T-helper 1 cell treated with Interleukin-12 subunit alpha and Interleukin-12 subunit beta and Interleukin-4 antibody, amounts not matched to agents 30 ng/mL and 1 ng/mL, for 36 hours (primary cell): ENCODE measurements around the gene CIC. TPM values are rescaled to one million over a fixed set of nuclear protein-coding genes. Genes with fewer than 3 reads are reported as not detected.

Experiments used
- intact Hi-C: fragments of 100-400 bp; cut with micrococcal nuclease; formaldehyde crosslinking; loops from one replicate; pipeline ENCODE4 v1.15.1; 2024
- total RNA-seq: library from RNA; stranded (reverse); gene quantifications from 2 replicates; pipeline ENCODE4 v1.2.3, GENCODE V29; 2022

CIC gene
- total RNA-seq, 1 donor from 2014 or later, result 98.8 TPM

GRCh38 chr19:42242512-42243409, 26.3 kb upstream of the CIC start, which contains the start of gene GSK3A:
TSS of gene GSK3A (minus strand) at chr19:42242602. CDS start at chr19:42242465, 137 bp downstream.
- intact Hi-C loops, result loop anchor here (1.0 to 5.0 kb wide), 8 partner anchors 22 to 1855 kb away; partner anchors contain the start of genes MEGF8 and ZNF526

- intact Hi-C loops, result loop anchor here (1.0 to 5.0 kb wide), 9 partner anchors 11 to 1853 kb away; partner anchors contain the start of genes ERF, PAFAH1B3, POU2F2 and PRR19
These were observed 24.5 kb upstream of the CIC start for GRCh38 chr19:42244347-42245220.

- intact Hi-C loops, result no loop called here
These were observed 23.8 kb upstream of the CIC start for GRCh38 chr19:42245231-42245630.

- intact Hi-C loops, result no loop called here
These were observed 22.7 kb upstream of the CIC start for GRCh38 chr19:42246143-42246921.

GRCh38 chr19:42246922-42247639, 22.0 kb upstream of the CIC start:
- intact Hi-C loops, result no loop called here

- intact Hi-C loops, result no loop called here
These were observed 21.3 kb upstream of the CIC start for GRCh38 chr19:42247640-42248199.

GRCh38 chr19:42248270-42249148, 20.5 kb upstream of the CIC start:
- intact Hi-C loops, result no loop called here

GRCh38 chr19:42249149-42249750, 19.8 kb upstream of the CIC start:
- intact Hi-C loops, result no loop called here

- intact Hi-C loops, result no loop called here
These were observed 19.3 kb upstream of the CIC start for GRCh38 chr19:42249769-42250168.

- intact Hi-C loops, result no loop called here
These were observed 18.8 kb upstream of the CIC start for GRCh38 chr19:42250183-42250665.

GRCh38 chr19:42250666-42251531, 18.2 kb upstream of the CIC start:
- intact Hi-C loops, result no loop called here

GRCh38 chr19:42251572-42252358, 17.3 kb upstream of the CIC start:
- intact Hi-C loops, result no loop called here

- intact Hi-C loops, result no loop called here
These were observed 16.4 kb upstream of the CIC start for GRCh38 chr19:42252365-42253244.

- intact Hi-C loops, result loop anchor here (2.0 kb wide), 2 partner anchors 49 to 295 kb away; partner anchors contain the start of genes PAFAH1B3, PRR19 and RABAC1
These were observed 15.6 kb upstream of the CIC start for GRCh38 chr19:42253245-42254088.
